HG02885 (cell line): ENCODE results near the gene HEY2.
"Not testable (repeated sequence)": the region's sequence is repeated elsewhere in the genome, so short reads cannot be mapped to it uniquely, and the experiment has no call there.

Source experiments
- ATAC-seq: cut with Tn5 transposase; IDR thresholded peaks from one replicate; pipeline ENCODE4 v1.9.1; 2021; ENCODE audit warnings: mild to moderate bottlenecking; ENCODE audit not compliant: unreplicated experiment, poor library complexity

Gene HEY2

DNA sequence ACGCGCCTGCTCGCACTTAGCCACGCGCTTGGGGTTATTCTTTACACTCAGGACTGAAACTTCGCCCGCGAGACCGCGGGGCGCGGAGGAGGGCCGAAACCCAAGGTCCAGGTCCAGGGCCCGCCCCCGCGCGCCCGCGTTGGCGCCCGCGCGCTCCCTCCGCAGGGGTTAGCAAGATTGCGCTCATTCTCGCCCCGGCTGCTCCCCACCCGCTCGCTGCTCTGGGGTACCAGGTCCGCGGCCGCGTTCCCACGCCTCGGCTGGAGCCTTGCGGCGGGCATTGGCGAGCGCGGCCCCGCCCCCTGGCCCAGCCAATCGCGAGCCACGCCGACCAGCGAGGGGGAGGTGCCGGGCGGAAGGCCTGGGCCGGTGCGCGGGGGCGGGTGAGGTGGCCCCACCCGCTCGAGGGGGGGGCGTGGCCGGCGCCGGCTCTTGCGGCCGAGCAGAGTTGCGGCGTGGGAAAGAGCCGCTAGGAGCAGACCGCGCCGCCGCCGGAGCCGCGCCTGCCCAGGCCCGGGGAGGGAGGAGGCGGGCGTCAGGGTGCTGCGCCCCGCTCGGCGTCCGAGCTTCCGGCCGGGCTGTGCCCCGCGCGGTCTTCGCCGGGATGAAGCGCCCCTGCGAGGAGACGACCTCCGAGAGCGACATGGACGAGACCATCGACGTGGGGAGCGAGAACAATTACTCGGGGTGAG lies at the start of gene HEY2:
Gene HEY2, plus strand, starts transcription at position 460 of the 692 bp plus-strand sequence. Its CDS starts 145 bp downstream, at position 605.
- peak; percentile 83 for ATAC-seq

DNA sequence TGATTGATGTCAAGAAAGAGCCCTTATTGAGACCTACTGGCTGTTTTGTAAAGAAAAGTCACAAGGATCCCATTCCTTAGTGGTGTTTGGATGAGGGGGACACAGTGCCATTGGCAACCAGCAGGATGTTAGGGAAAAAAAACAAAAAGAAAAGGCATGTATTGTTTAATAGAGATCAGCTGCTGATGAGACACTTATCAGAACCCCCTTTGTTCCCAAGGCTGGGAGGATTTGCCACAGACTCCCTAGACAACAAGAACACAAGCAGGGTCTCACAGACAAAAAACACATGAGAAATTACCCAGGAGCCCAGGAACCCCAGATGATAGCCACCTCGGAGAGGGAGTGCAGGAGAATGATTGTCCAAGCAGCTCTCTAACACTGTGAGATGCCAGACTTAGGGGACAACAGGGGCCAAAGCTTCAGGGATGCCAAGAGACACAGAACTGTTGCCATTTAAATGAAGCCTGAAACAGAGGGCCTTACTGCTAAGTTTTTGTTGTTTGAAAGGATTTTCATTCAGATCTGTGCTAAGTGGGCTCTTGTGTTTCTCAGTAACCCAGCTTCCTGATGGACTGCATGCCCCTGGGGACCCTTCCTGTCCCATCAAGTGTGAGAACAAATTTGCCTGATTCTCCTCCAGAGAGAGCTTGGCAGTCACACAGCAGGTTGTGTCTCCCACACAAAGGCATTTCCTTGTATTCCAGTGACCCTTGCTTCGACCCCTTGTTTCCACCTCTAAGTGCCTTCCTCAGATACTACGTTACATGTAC lies 48.7 kb upstream of the HEY2 start:
- ATAC-seq = no peak

GRCh38 chr6:125701354-125701668 lies 48.1 kb upstream of the HEY2 start:
- no peak for ATAC-seq

DNA sequence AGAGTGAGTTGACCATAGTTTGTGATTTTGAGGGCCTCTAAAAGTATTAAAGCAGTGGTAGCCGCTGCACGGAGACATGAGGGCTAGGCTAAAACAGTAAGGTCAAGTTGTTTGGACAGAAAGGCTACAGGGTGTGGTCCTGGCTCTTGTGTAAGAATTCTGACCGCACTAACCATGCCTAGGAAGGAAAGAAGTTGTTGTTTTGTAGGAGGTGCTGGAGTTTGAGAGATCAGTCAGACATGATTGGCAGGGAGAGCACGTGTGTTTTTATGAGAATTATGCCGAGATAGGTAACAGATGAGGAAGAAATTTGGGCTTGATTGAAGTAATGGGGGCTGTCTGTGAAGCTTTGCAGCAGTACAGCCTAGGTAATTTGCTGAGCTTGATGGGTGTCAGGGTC lies 45.5 kb upstream of the HEY2 start:
- not testable (repeated sequence) for ATAC-seq

GRCh38 chr6:125707615-125708243 lies 41.7 kb upstream of the HEY2 start:
- no peak for ATAC-seq

DNA sequence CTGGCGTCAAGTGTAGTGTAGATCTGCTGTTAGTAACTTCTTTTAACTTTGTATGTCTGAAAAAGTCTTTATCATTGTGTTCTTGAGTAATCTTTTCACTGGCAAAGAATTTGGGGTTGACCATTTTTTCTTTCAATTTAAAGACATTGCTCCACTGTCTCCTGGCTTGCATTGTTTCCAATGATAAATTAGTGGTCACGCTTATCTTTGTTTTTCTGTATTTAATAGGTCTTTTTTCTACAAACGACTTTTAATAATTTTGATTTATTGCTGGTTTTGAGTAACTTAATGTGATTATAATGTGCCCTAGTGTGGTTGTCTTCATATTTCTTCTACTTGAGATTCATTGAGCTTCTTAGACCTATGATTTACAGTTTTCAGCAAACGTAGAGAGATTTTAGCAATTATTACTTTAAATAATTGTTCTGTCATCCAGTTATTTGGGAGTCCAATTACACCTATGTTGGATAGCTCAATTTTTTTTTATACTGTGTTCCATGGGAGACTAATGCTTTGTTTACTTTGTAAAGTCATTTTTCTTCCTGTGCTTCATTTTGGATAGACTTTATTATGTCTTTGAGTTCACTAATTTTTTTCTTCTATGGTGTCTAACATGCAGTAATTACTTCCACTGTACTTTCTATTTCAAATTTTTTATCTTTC lies 38.3 kb upstream of the HEY2 start:
- ATAC-seq = no peak

GRCh38 chr6:125714441-125715090 lies 34.9 kb upstream of the HEY2 start:
- ATAC-seq = peak; percentile 51

GRCh38 chr6:125717120-125717731 lies 32.2 kb upstream of the HEY2 start:
- peak; percentile 89 for ATAC-seq

GRCh38 chr6:125718109-125718508 lies 31.3 kb upstream of the HEY2 start:
- no peak for ATAC-seq

- ATAC-seq = no peak
Measured at GRCh38 chr6:125722886-125723285, 26.5 kb upstream of the HEY2 start.

GRCh38 chr6:125727216-125727615 lies 22.2 kb upstream of the HEY2 start:
- ATAC-seq = no peak

DNA sequence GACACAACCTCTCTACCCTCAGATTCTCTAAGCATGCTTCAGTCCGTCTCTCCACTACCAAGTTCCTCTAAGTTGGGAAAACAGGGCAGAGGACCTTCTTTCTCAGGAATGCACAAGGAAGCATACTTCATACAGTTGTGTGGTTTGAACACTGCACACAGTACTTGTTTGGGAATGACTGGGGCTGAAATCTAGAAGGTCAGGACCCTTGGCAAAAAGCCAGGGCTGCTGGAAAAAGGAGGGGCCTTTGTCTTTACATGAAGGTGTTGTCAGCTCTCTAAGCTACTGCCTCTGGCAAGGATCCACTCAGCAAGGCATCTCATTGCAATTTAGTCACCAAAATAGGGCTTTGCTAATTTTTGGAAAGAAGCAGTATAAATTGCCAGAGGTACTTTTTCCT lies 20.7 kb upstream of the HEY2 start:
- ATAC-seq = no peak

- no peak for ATAC-seq
Measured at GRCh38 chr6:125729983-125730382, 19.4 kb upstream of the HEY2 start.

DNA sequence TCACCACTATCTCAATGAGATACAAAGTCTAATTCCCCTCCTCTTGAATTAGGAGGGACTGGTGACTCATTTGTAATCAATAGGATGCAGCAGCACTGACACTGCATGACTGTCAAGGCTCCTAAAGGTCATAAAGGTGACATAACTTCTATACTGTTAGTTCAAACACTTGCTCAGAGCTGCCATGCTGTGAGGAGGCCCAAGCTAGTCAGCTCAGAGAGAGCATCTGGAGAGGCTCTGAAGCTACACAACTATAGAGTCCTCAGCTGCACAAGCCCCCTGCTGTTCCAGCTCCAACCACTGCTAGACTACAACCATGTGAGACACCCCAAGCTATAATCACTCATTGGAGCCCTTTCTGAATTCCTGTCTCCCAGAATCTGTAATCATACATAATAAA lies 17.0 kb upstream of the HEY2 start:
- ATAC-seq = peak; percentile 61

DNA sequence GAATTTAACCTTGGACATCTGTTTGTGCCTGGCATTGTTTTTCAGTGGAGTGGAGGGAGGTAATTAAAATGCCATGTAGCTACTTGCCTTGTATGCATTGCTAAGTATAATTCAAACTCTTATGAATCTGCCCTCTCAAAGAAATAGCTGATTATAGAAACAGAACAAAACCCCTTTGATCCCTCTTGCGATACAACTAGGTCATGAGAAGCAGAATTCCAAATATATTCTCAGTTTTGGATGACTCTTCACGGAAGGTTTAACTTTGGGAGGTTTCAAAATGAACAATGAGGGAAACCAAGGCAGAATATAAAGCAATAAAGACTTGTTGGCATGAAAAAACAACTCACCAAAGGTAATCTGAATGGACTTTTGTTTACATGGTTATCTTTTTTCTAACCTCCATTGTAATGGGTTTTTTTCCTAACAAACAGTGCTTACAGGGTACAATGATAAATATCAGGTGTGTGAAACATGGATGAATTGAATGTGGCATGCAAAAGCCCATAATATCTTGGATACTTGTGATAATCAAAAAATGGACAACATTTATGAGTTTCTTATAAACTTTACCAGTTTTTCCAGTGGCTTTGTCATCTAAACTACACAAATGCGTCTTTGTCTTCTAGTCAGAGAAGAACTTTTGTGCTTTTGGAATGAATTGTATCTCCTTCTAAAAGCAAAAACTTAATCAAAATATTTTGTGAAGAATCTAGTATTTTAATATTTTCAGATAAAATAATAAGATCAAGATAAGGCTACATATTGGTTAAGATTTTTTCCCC lies 15.7 kb upstream of the HEY2 start:
- ATAC-seq = no peak

GRCh38 chr6:125738276-125738675 lies 11.2 kb upstream of the HEY2 start:
- ATAC-seq = no peak

- no peak for ATAC-seq
Measured at GRCh38 chr6:125739364-125739763, 10.1 kb upstream of the HEY2 start.

GRCh38 chr6:125741336-125741735 lies 8.1 kb upstream of the HEY2 start:
- ATAC-seq = peak; percentile 55

GRCh38 chr6:125742024-125742423 lies 7.4 kb upstream of the HEY2 start:
- no peak for ATAC-seq
